Placental pericyte (primary cell): Measurements from ENCODE around the gene CDCA8. TPM values are rescaled to one million over a fixed set of nuclear protein-coding genes. Genes with fewer than 3 reads are reported as not detected.

Source experiments
- small RNA-seq: library from RNA; depleted of rRNA; stranded (forward); fragments of <200 nt; gene quantifications from one replicate; pipeline ENCODE3, GENCODE V24; 2012; ENCODE audit warnings: low replicate concordance
- total RNA-seq: library from RNA; depleted of rRNA; stranded (reverse); fragments of >200 nt; gene quantifications from 2 replicates; pipeline ENCODE4 v1.2.3, GENCODE V29; 2012

Gene CDCA8
- total RNA-seq: 0.44 and 34.8 TPM in 2 replicates

GRCh38 chr1:37692078-37692833 lies at the start of gene CDCA8:
Gene CDCA8 (plus strand): TSS chr1:37692516. CDS start chr1:37692691, 175 bp downstream.

Small RNAs within 50 kb of the gene (small RNA-seq; reads per million reads assigned to genes)
- not detected for gene RF00019

Other genes with a start within 250 kb of the CDCA8 start
- 42.7 and 50.8 TPM in 2 replicates for gene ZC3H12A, start 217.9 kb upstream of the CDCA8 start, total RNA-seq
- 49.7 and 55.4 TPM in 2 replicates for gene MEAF6, start 177.8 kb upstream of the CDCA8 start, total RNA-seq
- 8.3 and 19.5 TPM in 2 replicates for gene SNIP1, start 138.2 kb upstream of the CDCA8 start, total RNA-seq
- 4.7 and 6.3 TPM in 2 replicates for gene DNALI1, start 135.6 kb upstream of the CDCA8 start, total RNA-seq
- 50.8 and 88.6 TPM in 2 replicates for gene GNL2, start 96.6 kb upstream of the CDCA8 start, total RNA-seq
- gene RSPO1, start 57.6 kb upstream of the CDCA8 start, total RNA-seq: under 0.01 TPM in 1 of 2 replicates, not detected in the other
- gene EPHA10, start 72.6 kb downstream of the CDCA8 start, total RNA-seq: not detected in 2 replicates
- 0.57 and 0.66 TPM in 2 replicates for gene MANEAL, start 101.3 kb downstream of the CDCA8 start, total RNA-seq
- gene C1orf122, start 115.3 kb downstream of the CDCA8 start, total RNA-seq: 18.9 and 23.9 TPM in 2 replicates
- 23.9 and 34.9 TPM in 2 replicates for gene YRDC, start 115.7 kb downstream of the CDCA8 start, total RNA-seq
- gene MTF1, start 167.1 kb downstream of the CDCA8 start, total RNA-seq: 3.7 and 4.4 TPM in 2 replicates